Esophagus muscularis mucosa (tissue), 4 donors: Measurements from ENCODE around the gene VPS18.

Experiments used
- CTCF ChIP-seq, 3 experiments: fragments of 200-600 bp in 2 of 3; fragments of 450-650 bp in 1 of 3; sonication (generic) in 2 of 3; IDR thresholded peaks; one replicate each; pipeline ENCODE4 v1.5.1; 2017 to 2019; ENCODE audit warnings: antibody characterized with exemption in 3 of 3, mild to moderate bottlenecking in 2 of 3, moderate library complexity in 1 of 3
- EP300 ChIP-seq: sonication (generic); formaldehyde crosslinking; IDR thresholded peaks from one replicate; pipeline ENCODE4 v1.6.1; 2017; ENCODE audit warnings: antibody characterized with exemption
- POLR2A ChIP-seq: fragments of 450-650 bp; IDR thresholded peaks from one replicate; pipeline ENCODE4 v1.6.1; 2017; ENCODE audit warnings: antibody characterized with exemption, moderate library complexity, mild to moderate bottlenecking, low read depth
- POLR2AphosphoS5 ChIP-seq, 2 donors: sonication (generic); formaldehyde crosslinking; IDR thresholded peaks; one replicate each; pipeline ENCODE4 v1.6.1; 2017; ENCODE audit warnings: antibody characterized with exemption in 2 of 2

GRCh38 chr15:40915679-40916078 lies 21.4 kb downstream of the VPS18 start:
- TF ChIP-seq CTCF (IDR thresholded peaks at IDR 0.05) (no peak), POLR2A (no peak), POLR2AphosphoS5 (IDR thresholded peaks at IDR 0.05) (no peak), EP300 (no peak)
